Limb (tissue), 2 donors: ENCODE data around the gene PTPRH.

Source experiments
- DNase-seq, 2 donors: peaks; one replicate each; pipeline ENCODE4 v3.0.0-alpha.2; 2016; ENCODE audit errors: extremely low spot score in 2 of 2

Gene PTPRH

DNA sequence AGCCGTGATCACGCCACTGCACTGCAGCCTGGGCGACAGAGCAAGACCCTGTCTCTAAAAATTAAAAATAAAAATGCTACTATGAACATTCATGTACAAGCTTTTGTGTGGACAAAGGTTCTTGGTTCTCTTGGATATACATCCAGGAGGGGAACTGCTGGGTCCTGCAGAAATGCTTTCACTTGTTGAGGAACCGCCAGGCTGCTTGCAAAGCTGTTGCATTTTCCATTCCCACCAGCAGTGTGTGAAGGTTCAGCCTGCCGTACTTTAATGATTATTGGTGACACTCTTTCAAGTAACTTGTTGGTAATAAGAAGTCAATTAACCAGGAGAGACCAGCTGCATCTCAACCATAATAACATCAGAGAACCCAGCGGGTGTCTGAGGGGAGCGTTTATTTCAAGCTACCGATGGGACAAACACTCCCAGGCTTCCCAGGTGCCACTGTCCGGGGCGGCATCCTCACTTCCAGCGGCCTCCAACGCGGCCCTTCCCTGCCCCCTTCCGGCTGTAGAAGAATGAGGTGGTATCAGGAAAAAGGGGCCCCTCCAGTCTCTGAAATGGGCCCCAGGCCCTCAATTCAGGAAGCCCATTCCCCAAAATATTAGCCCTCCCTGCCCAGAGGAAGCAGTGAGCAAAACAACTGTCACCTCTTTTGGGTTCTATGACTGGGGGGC, 76.7 kb downstream of the PTPRH start:
- no peak for DNase-seq

GRCh38 chr19:55131421-55131820, 77.9 kb downstream of the PTPRH start:
- DNase-seq = no peak
